Measurements from ENCODE around the gene ADAM30. TPM values are rescaled to one million over a fixed set of nuclear protein-coding genes. Genes with fewer than 3 reads are reported as not detected.

ADAM30 gene
- total RNA-seq, 1 experiment from 2014 or later = not detected

GRCh38 chr1:119874186-119874585, 22.1 kb downstream of the ADAM30 start:
- in situ Hi-C loops (cut with HindIII; ENCODE audit: low pct_unique_long_range_greater_than_20kb, low sequenced_read_pairs) = no loop called here
- no TSS peak for BruUV-seq (replicated peaks)

DNA sequence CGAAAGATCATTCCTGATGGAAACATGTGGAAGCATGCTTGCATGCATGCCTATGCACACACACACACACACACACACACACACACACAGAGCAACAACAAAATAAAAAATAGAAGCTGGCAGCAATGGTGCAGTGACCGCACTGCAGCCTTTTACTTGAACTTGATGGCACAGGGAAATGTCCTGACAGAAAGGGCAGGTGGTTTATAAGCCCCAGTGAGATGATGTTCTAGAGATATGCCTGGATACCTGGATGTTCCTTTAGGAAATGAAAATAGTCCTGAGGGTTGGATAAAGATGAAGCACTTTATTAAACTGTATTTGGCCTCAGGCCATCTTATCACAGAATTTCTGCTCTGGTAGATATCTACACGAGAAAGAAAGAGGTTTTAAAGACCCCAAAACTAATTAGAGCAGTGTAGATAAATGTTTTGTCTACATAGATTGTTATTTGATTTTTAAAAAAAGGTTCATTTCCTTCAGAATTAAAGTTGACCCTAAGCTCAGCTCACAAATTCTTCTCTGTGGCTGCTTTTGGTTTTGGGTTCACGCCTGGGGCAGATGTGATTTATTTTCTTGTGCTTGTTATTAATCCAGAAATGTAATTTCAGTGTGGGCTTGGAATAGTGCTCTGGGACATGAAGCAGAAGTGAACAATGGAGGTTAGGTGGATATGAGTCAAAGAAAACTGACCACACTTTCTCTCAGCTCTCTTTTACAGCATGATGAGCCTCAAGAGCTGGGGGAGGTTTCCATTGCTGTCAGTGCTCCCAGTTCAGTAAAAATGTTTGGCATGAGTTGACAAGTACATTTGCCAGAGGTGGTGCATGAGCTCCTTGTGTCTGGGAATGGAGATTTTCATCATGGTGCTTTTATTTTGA, 22.9 kb downstream of the ADAM30 start:
- Histone ChIP-seq H3K27ac (ENCODE audit: low read length) (no peak overlapping the region), H3K36me3 (ENCODE audit: control insufficient read depth, insufficient read depth, low read length) (no peaks in the 10 kb centered on the region), H3K27me3 (ENCODE audit: control insufficient read depth, insufficient read depth, low read length) (peaks cover 37% of the 10 kb centered on the region), H3K9me3 (ENCODE audit: control insufficient read depth, insufficient read depth, low read depth, low read length) (no peaks in the 10 kb centered on the region), H3K4me1 (ENCODE audit: control insufficient read depth, insufficient read depth, low read length) (0 out of 2 replicates have a peak, but pooled peaks cover 5% of the 10 kb centered on the region), H3K4me3 (ENCODE audit: low read depth in 2 of 2, low read length in 2 of 2) (no peak overlapping the region)
- in situ Hi-C loops (cut with HindIII; ENCODE audit: low pct_unique_long_range_greater_than_20kb, low sequenced_read_pairs) = no loop called here
- ATAC-seq = no peak
- CTCF ChIA-PET = no interaction called here
- BruUV-seq (replicated peaks) = no TSS peak
- intact Hi-C loops (cut with micrococcal nuclease; ENCODE audit: unreplicated experiment) = loop anchor here (10.0 kb wide), 1 partner anchor 271 kb away; no protein-coding TSS in a partner anchor
- POLR2A ChIA-PET = no interaction called here
- DNase-seq (ENCODE audit: low read depth, low spot score) = no peak
- no peak for TF ChIP-seq POLR2AphosphoS5 (IDR thresholded peaks at IDR 0.05; ENCODE audit: low read depth, low read length)

More at GRCh38 chr1:119874186-119874585, 22.1 kb downstream of the ADAM30 start:
- DNase-seq (ENCODE audit: low read depth, low spot score) (no peak), ATAC-seq (no peak)
- no peak overlapping the region for H3K27ac ChIP-seq (ENCODE audit: low read length)
- CTCF ChIA-PET = no interaction called here
- POLR2A ChIA-PET = no interaction called here
- H3K36me3 ChIP-seq (ENCODE audit: control insufficient read depth, insufficient read depth, low read length) = no peaks in the 10 kb centered on the region
- no peaks in the 10 kb centered on the region for H3K9me3 ChIP-seq (ENCODE audit: control insufficient read depth, insufficient read depth, low read depth, low read length)
- no peak overlapping the region for H3K4me3 ChIP-seq (ENCODE audit: low read depth in 2 of 2, low read length in 2 of 2)
- intact Hi-C loops (cut with micrococcal nuclease; ENCODE audit: unreplicated experiment) = loop anchor here (10.0 kb wide), 1 partner anchor 271 kb away; no protein-coding TSS in a partner anchor
- TF ChIP-seq CTCF (IDR thresholded peaks at IDR 0.05) = no peak
- TF ChIP-seq SIN3A (IDR thresholded peaks at IDR 0.05; ENCODE audit: borderline replicate concordance, insufficient read depth, low read depth, low read length) = no peak
- no peak for TF ChIP-seq TCF7L2 (IDR thresholded peaks at IDR 0.05; ENCODE audit: low read depth, low read length)
- TF ChIP-seq POLR2AphosphoS5 (IDR thresholded peaks at IDR 0.05; ENCODE audit: low read depth, low read length) = no peak
- 0 out of 2 replicates have a peak, but pooled peaks cover 5% of the 10 kb centered on the region for H3K4me1 ChIP-seq (ENCODE audit: control insufficient read depth, insufficient read depth, low read length)
- H3K27me3 ChIP-seq (ENCODE audit: control insufficient read depth, insufficient read depth, low read length) = peaks cover 35% of the 10 kb centered on the region

DNA sequence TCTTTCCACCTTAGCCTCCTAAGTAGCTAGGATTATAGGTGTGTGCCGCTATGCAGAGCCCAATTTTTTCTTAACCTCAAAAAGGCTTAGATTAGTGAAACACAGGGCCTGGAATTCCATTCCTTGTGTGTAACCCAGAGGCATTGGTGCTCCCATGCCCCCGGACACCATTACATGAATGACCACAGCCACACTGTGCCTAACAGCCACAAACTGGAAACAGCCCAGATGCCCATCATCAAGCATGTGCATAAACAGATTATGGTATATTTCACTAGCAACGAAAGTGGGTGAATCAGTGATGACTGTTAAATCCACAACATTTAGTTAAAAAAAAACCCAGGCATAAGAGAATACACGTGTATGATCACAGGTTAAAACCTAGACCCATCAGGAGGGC, 24.4 kb downstream of the ADAM30 start:
- DNase-seq (ENCODE audit: low read depth, low spot score) = no peak
- H3K4me3 ChIP-seq (ENCODE audit: low read depth in 2 of 2, low read length in 2 of 2) = no peak overlapping the region
- no peak for ATAC-seq
- in situ Hi-C loops (cut with HindIII; ENCODE audit: low pct_unique_long_range_greater_than_20kb, low sequenced_read_pairs) = no loop called here
- BruUV-seq (replicated peaks) = no TSS peak
- H3K27ac ChIP-seq (ENCODE audit: low read length) = no peak overlapping the region
- no peaks in the 10 kb centered on the region for H3K9me3 ChIP-seq (ENCODE audit: control insufficient read depth, insufficient read depth, low read depth, low read length)
- H3K4me1 ChIP-seq (ENCODE audit: control insufficient read depth, insufficient read depth, low read length) = 0 out of 2 replicates have a peak, but pooled peaks cover 5% of the 10 kb centered on the region
- intact Hi-C loops (cut with micrococcal nuclease; ENCODE audit: unreplicated experiment) = loop anchor here (10.0 kb wide), 1 partner anchor 273 kb away; no protein-coding TSS in a partner anchor
- POLR2A ChIA-PET = no interaction called here
- H3K27me3 ChIP-seq (ENCODE audit: control insufficient read depth, insufficient read depth, low read length) = peaks cover 29% of the 10 kb centered on the region
- TF ChIP-seq REST (IDR thresholded peaks at IDR 0.05; ENCODE audit: insufficient read depth in 1 of 2, low read depth in 2 of 2, low read length in 1 of 2) (no peak), TCF7L2 (IDR thresholded peaks at IDR 0.05; ENCODE audit: low read depth, low read length) (no peak)
- H3K36me3 ChIP-seq (ENCODE audit: control insufficient read depth, insufficient read depth, low read length) = no peaks in the 10 kb centered on the region
- CTCF ChIA-PET = interaction anchor here (0.6 to 0.7 kb wide), 2 partner anchors 11 to 33 kb away, joined by 4 read pairs; no protein-coding TSS in a partner anchor
